ENCODE results near the gene GUCA2A. TPM values are rescaled to one million over a fixed set of nuclear protein-coding genes. Genes with fewer than 3 reads are reported as not detected.

The GUCA2A gene
- total and polyA plus RNA-seq, 2 of the 8 experiments (the other 6 are each of a cell fraction or from before 2014, with no cell fraction given): not detected

- TF ChIP-seq TBP (IDR thresholded peaks at IDR 0.05; ENCODE audit: low read depth, low read length) (no peak), CHD1 (IDR thresholded peaks at IDR 0.05; ENCODE audit: low read depth, low read length) (no peak), CBX8 (IDR thresholded peaks at IDR 0.05; ENCODE audit: borderline replicate concordance, low read depth, low read length) (no peak), JUN (IDR thresholded peaks at IDR 0.05; ENCODE audit: low read depth, low read length) (no peak), EGR1 (IDR thresholded peaks at IDR 0.05; ENCODE audit: borderline replicate concordance, low read depth, low read length) (no peak), CTBP2 (IDR thresholded peaks at IDR 0.05; ENCODE audit: borderline replicate concordance, insufficient read depth, insufficient read length, low read length) (no peak), E2F6 (IDR thresholded peaks at IDR 0.05) (no peak), SUZ12 (IDR thresholded peaks at IDR 0.05; ENCODE audit: low read length) (no peak), POLR2AphosphoS5 (IDR thresholded peaks at IDR 0.05; ENCODE audit: low read depth, low read length) (no peak), SAP30 (IDR thresholded peaks at IDR 0.05; ENCODE audit: insufficient read depth, insufficient replicate concordance, low read length) (no peak)
Observed at GRCh38 chr1:42170779-42171621, 6.5 kb upstream of the GUCA2A start (continued).

Data from H1 (cell line).